Effector memory CD8-positive, alpha-beta T cell (primary cell): ENCODE data around the gene MTHFD2L.
A peak's percentile ranks its signal among the peaks of the same experiment; 100 is the strongest.

ENCODE experiments used
- ATAC-seq: fragments of 150-1000 bp; cut with Tn5 transposase; replicated peaks from 2 replicates; pipeline ENCODE4 v1.10.0; 2021; ENCODE audit warnings: mild to moderate bottlenecking, moderate library complexity
- DNase-seq, 3 experiments: peaks; one replicate each; pipeline ENCODE4 v3.0.0; 2021
- H3K27ac Mint-ChIP-seq, 2 donors: one replicate each; pipeline ENCODE4 v1.8.0; 2022; ENCODE audit warnings: mild to moderate bottlenecking in 2 of 2, mixed read lengths in 2 of 2, moderate library complexity in 2 of 2
- H3K27me3 Mint-ChIP-seq, 2 donors: one replicate each; pipeline ENCODE4 v1.8.0; 2022; ENCODE audit warnings: mixed read lengths in 2 of 2
- H3K36me3 Mint-ChIP-seq: one replicate; pipeline ENCODE4 v1.8.0; 2022; ENCODE audit warnings: mild to moderate bottlenecking, moderate library complexity, mixed read lengths; ENCODE audit not compliant: insufficient read depth
- H3K4me1 Mint-ChIP-seq, 2 donors: one replicate each; pipeline ENCODE4 v1.8.0; 2022; ENCODE audit warnings: low read depth in 2 of 2, mixed read lengths in 2 of 2
- H3K4me3 Mint-ChIP-seq, 2 donors: one replicate each; pipeline ENCODE4 v1.8.0; 2022; ENCODE audit warnings: mild to moderate bottlenecking in 2 of 2, mixed read lengths in 2 of 2, moderate library complexity in 2 of 2
- H3K9me3 Mint-ChIP-seq, 2 donors: one replicate each; pipeline ENCODE4 v1.8.0; 2022; ENCODE audit warnings: mixed read lengths in 2 of 2

MTHFD2L gene

DNA sequence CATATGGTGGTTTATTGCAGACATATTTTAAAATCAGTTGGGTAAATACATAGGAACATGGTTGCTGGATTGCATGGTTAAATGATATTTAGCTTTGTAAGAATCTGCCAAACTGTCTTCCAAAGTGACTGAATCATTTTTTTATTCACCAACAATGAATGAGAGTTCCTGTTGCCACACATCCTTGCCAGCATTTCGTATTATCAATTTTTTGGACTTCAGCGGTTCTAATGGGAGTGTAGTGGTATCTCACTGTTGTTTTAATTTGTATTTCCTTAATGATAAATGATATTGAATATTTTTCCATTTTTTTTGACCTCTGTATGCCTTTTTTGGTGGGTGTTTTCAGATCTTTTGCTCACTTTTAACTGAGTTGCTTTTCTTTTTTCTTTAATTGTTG lies 1.4 kb upstream of the MTHFD2L start:
- H3K36me3 Mint-ChIP-seq: peaks cover 5% of the 10 kb centered on the region
- peaks cover 0 to 7% of the 10 kb centered on the region in 2 donors for H3K27me3 Mint-ChIP-seq
- H3K27ac Mint-ChIP-seq: no peak overlapping the region
- peak overlapping the region in 1 of 2 donors; percentile 87 for H3K4me3 Mint-ChIP-seq
- ATAC-seq: no peak
- H3K9me3 Mint-ChIP-seq: no peaks in the 10 kb centered on the region
- no peak for DNase-seq
- H3K4me1 Mint-ChIP-seq: peaks cover 14 to 18% of the 10 kb centered on the region in 2 donors

DNA sequence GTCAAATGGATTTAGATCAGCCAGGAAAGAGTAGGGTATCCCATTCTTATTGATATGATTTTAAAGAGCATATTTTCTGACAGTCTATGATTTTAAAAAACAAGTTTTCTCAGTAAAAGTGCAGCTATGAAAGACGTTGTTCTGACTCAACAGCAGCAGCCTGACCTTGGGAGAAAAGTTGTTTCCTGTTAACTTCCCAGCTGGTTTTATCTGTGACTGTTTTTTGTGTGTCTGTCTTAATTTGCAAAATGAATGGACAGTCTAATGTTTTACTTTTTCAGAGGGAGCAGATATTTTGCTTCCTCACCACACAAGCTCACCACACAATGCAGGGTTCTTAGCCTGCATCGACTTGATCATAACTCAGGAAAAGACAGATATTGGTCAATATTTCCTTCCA lies 764 bp upstream of the MTHFD2L start:
- Mint-ChIP-seq H3K36me3 (peaks cover 5% of the 10 kb centered on the region), H3K4me1 (peaks cover 14 to 21% of the 10 kb centered on the region in 2 donors), H3K27ac (peak overlapping the region; percentile 81 to 88), H3K27me3 (peaks cover 0 to 7% of the 10 kb centered on the region in 2 donors), H3K9me3 (no peaks in the 10 kb centered on the region), H3K4me3 (peak overlapping the region; percentile 83 to 87)
- DNase-seq (no peak), ATAC-seq (no peak)

DNA sequence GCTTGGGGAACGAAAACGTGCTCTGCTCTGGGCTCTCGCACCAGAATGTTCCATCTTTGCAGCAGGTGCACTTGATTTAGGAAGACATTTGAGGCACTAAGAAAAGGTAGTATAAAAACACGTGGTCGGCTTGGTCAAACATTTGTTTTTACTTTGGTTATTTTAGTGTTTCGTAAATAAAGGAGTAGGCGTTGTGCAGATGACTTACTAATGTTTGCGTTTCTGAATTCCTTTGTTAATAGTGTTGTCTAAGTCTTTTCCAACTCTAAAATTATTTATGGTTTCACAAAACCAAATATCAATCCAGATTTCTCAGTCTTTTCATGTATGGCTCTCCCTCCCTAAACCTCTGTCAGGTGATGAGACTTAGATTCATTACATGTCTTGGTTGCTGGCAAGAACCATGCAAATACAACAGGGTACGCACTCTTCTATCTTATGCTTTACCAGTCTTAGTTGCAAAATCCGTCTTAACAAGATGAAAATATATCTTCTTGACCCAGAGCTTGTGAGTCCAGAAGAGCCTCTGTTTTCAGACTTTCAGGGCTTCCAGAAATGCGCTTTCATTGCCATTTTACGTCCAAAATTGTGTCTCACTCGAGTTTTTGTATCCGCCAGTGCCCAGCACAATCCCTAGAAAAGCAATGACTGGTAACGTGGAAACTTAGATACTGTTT lies 686 bp downstream of the MTHFD2L start:
- ATAC-seq: no peak
- Mint-ChIP-seq H3K4me1 (peaks cover 14 to 21% of the 10 kb centered on the region in 2 donors), H3K4me3 (peak overlapping the region; percentile 83 to 87), H3K27ac (peak overlapping the region; percentile 81 to 88), H3K9me3 (no peaks in the 10 kb centered on the region), H3K27me3 (peaks cover 0 to 7% of the 10 kb centered on the region in 2 donors), H3K36me3 (peaks cover 5% of the 10 kb centered on the region)
- DNase-seq: no peak

DNA sequence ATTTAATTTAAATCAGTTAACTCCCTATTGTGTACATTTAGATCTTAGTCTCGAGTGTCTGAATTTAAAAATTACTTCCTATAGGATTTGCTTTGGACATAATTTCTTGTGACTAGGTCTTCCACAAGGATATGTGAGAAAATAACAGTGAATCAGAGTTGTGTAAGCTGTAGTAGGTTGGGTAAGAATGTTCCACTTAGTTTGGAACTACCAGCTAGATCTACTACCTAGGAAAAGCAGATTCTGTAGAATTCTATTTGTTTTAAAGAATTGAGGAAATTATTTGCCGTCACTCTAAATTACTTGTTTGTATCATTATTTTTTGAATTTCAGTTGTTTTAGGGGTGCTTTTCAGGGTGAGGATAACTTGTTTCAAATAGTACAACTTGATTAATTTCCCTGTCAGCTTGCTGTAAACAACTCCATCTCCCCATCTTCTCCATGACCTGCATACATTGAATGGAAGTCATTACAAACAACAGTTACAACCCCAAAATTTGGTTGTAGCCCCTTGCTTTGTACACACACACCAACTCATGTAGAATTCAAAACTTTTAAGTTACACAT lies 1.3 kb downstream of the MTHFD2L start:
- ATAC-seq (no peak), DNase-seq (no peak)
- peaks cover 14 to 21% of the 10 kb centered on the region in 2 donors for H3K4me1 Mint-ChIP-seq
- peak overlapping the region; percentile 83 to 87 for H3K4me3 Mint-ChIP-seq
- H3K9me3 Mint-ChIP-seq: no peaks in the 10 kb centered on the region
- peaks cover 5% of the 10 kb centered on the region for H3K36me3 Mint-ChIP-seq
- H3K27me3 Mint-ChIP-seq: peaks cover 0 to 7% of the 10 kb centered on the region in 2 donors
- peak overlapping the region; percentile 81 to 88 for H3K27ac Mint-ChIP-seq

DNA sequence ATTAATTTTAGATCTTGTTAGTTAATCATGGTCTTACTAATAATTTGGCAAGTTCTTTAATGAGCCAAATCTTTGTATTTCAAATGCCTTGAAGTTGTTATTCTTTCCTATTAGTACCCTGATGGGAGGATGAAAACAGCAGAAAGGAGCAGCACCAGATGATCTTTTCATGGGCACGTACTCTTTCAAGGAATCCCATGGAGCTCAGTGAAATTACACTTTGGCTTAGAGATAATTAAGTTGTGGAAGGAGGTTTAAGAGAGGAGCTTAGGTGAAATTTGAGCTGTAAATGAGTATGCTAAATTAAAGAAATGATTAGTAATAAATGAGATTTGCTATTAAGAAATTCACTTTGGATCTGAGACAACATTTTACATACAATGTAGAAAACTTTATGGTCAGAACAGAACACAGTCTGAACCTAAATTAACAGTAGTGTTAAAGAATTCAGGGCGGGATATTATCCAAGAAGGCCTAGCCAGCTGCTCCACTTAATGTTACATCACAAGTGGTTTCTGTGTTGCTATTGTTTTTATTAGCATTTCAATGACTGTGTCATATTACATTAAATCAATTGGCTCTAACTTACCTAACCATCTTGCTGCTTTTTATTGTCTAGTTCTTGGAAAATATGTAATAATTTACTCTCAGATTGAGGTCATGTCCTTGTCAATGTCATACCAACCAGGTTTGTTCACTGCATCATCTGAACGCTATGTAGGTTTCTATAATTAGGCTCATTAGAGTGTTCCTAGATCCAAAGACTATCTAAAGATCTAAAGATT lies 3.9 kb downstream of the MTHFD2L start:
- H3K27me3 Mint-ChIP-seq: no peaks in the 10 kb centered on the region
- H3K9me3 Mint-ChIP-seq: no peaks in the 10 kb centered on the region
- no peak overlapping the region for H3K27ac Mint-ChIP-seq
- H3K36me3 Mint-ChIP-seq: peaks cover 5% of the 10 kb centered on the region
- ATAC-seq (no peak), DNase-seq (no peak)
- no peak overlapping the region for H3K4me3 Mint-ChIP-seq
- peaks cover 14 to 21% of the 10 kb centered on the region in 2 donors for H3K4me1 Mint-ChIP-seq

DNA sequence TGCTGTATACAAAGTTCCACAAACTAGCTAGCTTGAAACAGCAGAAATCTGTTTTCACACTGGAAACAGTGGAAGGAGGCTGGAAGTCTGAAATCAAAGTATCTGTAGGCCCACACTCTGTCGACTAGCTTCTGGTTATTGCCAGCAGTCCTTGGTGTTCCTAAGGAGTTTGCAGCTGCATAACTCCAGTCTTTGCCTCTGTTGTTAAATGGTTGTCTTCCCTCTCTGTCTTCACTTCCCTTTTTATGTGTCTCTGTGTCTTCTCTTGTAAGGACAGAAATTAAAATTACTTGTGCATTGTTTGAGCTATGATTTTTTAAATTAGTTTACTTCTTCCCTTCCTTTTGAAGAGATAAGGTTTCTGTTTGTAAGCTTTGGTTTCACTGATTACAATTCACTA lies 8.2 kb downstream of the MTHFD2L start:
- DNase-seq (no peak), ATAC-seq (no peak)
- Mint-ChIP-seq H3K27me3 (no peaks in the 10 kb centered on the region), H3K4me3 (no peak overlapping the region), H3K36me3 (peaks cover 3% of the 10 kb centered on the region), H3K27ac (peak overlapping the region in 1 of 2 donors; percentile 20), H3K9me3 (no peaks in the 10 kb centered on the region), H3K4me1 (peaks cover 0 to 7% of the 10 kb centered on the region in 2 donors)

DNA sequence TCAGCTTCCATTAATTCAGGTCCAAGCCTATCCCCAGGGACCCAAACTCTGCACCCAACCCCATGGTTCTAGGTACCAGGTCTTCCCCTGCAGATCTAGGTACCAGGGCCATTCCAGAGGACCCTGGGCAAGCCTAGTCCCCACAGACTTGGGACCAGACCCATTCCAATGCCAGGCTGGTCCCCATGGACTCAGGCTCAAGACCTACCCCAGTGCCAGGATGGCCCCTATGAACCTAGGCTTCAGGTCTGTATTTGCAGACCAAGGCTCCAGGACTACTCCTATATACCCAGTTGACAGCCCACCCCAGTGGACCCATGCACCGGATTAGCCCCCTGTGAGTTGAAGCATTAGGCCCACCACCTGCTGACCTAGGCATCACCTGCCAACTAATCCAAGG lies 8.9 kb downstream of the MTHFD2L start:
- no peaks in the 10 kb centered on the region for H3K36me3 Mint-ChIP-seq
- ATAC-seq: no peak
- H3K9me3 Mint-ChIP-seq: no peaks in the 10 kb centered on the region
- no peaks in the 10 kb centered on the region for H3K4me1 Mint-ChIP-seq
- no peak overlapping the region for H3K4me3 Mint-ChIP-seq
- DNase-seq: no peak
- no peak overlapping the region for H3K27ac Mint-ChIP-seq
- no peaks in the 10 kb centered on the region for H3K27me3 Mint-ChIP-seq

DNA sequence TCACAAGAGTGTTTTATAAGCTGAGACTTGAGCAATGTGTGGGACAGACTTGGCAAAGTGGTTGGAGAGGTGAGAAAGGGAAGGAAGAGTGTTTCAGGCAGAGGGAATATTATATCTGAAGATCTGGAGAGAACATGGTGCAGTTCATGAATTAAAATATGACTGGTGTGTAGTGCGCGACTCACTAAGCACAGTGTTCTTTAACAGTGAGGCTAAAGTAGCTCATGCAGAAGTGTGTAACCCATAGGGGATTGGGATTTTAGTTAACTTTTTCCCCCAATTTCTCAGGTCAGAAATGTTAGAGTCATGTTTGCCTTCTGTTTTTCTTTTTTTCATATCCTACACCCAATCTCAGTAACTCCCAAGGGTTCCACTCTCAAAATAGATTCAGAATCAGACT lies 9.7 kb downstream of the MTHFD2L start:
- H3K9me3 Mint-ChIP-seq: no peaks in the 10 kb centered on the region
- H3K36me3 Mint-ChIP-seq: no peaks in the 10 kb centered on the region
- H3K27me3 Mint-ChIP-seq: no peaks in the 10 kb centered on the region
- H3K4me1 Mint-ChIP-seq: no peaks in the 10 kb centered on the region
- ATAC-seq (no peak), DNase-seq (no peak)
- H3K4me3 Mint-ChIP-seq: no peak overlapping the region
- H3K27ac Mint-ChIP-seq: no peak overlapping the region

DNA sequence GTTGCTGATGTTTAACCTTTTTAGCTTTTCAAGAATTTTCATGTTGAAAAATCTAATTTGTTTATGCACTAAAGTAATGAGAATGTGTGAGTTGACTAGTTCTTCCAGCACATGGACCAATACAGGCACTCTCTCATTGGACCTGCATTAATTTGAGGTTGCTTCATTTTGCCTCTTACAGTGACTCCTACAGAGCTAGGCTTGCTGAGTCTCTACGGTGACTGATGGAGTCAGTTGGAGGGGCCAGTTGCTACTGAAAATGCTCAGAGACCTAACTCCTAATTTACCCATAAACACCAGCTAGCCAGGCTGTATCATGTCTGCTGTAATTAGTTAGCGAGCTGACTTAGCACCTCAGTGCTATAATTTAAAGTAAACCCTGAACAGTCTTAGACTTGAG lies 10.9 kb downstream of the MTHFD2L start:
- H3K27me3 Mint-ChIP-seq: no peaks in the 10 kb centered on the region

DNA sequence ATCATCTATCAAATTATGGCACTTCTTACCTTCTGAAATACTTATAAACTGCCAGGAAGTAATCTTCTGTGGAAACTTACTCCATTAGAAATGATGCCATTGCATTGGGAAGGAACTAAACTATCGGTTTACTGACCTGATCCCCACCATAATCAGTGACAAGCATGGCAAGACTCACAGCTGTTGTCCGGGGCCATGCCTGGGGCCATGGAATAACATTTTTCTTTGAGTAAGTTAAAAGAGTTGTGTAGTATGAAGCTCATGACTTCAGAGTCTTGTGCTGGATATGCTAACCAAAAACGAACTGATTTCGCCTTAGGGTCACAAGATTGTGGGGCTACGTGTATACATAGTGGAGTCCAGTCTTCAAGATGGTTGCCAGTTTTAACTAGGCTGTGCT lies 15.4 kb downstream of the MTHFD2L start:
- Mint-ChIP-seq H3K4me3 (no peak overlapping the region), H3K9me3 (no peaks in the 10 kb centered on the region), H3K27me3 (no peaks in the 10 kb centered on the region), H3K4me1 (no peaks in the 10 kb centered on the region), H3K36me3 (no peaks in the 10 kb centered on the region), H3K27ac (no peak overlapping the region)
- DNase-seq (no peak), ATAC-seq (no peak)

More for the DNA sequence above, 10.9 kb downstream of the MTHFD2L start:
- no peak for DNase-seq
- Mint-ChIP-seq H3K9me3 (no peaks in the 10 kb centered on the region), H3K4me3 (no peak overlapping the region), H3K36me3 (no peaks in the 10 kb centered on the region), H3K4me1 (no peaks in the 10 kb centered on the region), H3K27ac (no peak overlapping the region)
- ATAC-seq: no peak

DNA sequence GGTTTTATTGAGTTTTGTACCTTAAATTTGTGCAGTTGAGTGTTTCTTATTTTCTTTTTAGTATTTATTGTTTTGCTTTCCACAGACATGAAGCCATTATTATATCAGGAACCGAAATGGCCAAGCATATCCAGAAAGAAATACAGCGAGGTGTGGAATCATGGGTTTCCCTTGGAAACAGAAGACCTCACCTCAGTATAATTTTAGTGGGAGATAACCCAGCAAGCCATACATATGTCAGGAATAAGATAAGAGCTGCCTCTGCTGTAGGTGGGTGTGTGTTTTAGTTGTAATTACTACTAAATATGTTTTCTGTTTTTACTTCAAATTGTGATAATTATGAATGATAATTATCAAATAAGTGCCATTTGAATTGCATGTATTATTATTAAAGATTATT lies 16.5 kb downstream of the MTHFD2L start:
- Mint-ChIP-seq H3K4me1 (no peaks in the 10 kb centered on the region), H3K9me3 (no peaks in the 10 kb centered on the region), H3K4me3 (no peak overlapping the region), H3K36me3 (no peaks in the 10 kb centered on the region), H3K27me3 (no peaks in the 10 kb centered on the region), H3K27ac (no peak overlapping the region)
- no peak for ATAC-seq
- DNase-seq: no peak

DNA sequence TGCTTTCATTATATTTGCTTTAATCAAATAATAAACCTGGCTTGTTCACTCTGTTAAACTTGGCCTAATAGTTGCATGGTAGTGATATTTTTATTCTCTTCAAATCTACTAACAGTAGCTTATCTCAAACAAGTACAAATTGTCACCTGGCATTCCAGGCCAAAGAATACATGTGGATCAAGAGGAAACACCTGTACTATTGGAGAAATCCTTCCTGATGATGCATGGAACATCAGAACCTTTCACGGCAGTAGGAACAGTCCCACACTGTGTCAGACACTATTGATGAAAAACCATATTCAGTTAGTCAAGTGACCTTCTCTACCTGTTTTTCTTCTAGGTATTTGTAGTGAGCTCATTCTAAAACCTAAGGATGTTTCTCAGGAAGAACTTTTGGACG lies 17.0 kb downstream of the MTHFD2L start:
- Mint-ChIP-seq H3K4me1 (no peaks in the 10 kb centered on the region), H3K36me3 (no peaks in the 10 kb centered on the region), H3K4me3 (no peak overlapping the region), H3K9me3 (no peaks in the 10 kb centered on the region), H3K27ac (no peak overlapping the region), H3K27me3 (no peaks in the 10 kb centered on the region)
- DNase-seq (no peak), ATAC-seq (no peak)

DNA sequence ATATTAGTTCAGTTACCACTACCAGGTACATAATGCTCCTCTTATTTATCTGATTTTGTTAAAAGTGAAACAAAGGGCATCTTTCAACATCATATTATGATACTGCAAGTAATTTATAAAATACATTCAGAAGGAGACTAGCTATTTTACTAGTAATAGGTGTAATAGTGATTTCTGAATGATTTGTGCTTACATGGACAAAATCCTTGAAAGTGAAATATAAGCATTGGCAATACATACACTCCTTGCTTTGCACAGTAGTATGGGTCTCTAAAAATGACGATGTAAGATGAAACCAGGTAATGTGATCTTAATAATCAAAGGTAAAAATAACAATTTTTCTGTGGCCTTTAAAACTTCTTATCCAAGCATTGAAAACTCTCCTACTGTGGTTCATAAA lies 17.5 kb downstream of the MTHFD2L start:
- Mint-ChIP-seq H3K9me3 (no peaks in the 10 kb centered on the region), H3K4me1 (no peaks in the 10 kb centered on the region), H3K36me3 (no peaks in the 10 kb centered on the region), H3K27me3 (no peaks in the 10 kb centered on the region), H3K27ac (no peak overlapping the region), H3K4me3 (no peak overlapping the region)
- DNase-seq (no peak), ATAC-seq (no peak)

DNA sequence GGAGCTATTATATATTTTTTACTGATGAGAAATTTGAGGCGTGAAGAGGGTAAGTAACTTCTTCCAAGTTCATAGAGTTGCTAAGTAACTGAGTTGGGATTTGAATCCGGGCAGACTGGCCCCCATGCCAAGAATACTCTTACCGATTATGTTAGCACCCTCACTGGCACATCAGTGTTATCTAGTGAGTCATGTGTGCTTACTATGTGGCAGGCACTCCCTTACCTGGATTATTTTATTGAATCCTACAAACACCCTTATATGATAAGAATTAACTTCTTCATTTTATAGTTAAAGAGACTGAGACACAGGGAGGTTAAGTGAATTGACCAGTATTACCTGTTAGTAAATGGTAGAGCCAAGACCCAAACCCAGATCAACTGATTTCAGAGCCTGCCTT lies 20.9 kb downstream of the MTHFD2L start:
- no peak overlapping the region for H3K4me3 Mint-ChIP-seq
- H3K27ac Mint-ChIP-seq: no peak overlapping the region
- no peak for ATAC-seq
- H3K36me3 Mint-ChIP-seq: no peaks in the 10 kb centered on the region
- no peaks in the 10 kb centered on the region for H3K9me3 Mint-ChIP-seq
- H3K4me1 Mint-ChIP-seq: no peaks in the 10 kb centered on the region
- no peak for DNase-seq
- H3K27me3 Mint-ChIP-seq: no peaks in the 10 kb centered on the region
